Activated naive CD4-positive, alpha-beta T cell (primary cell): Measurements from ENCODE around the gene FAM120A.

Source experiments
- DNase-seq, 4 experiments: peaks; one replicate each; lab custom pipeline; 2025; lab: John Stamatoyannopoulos, UW

FAM120A gene

DNA sequence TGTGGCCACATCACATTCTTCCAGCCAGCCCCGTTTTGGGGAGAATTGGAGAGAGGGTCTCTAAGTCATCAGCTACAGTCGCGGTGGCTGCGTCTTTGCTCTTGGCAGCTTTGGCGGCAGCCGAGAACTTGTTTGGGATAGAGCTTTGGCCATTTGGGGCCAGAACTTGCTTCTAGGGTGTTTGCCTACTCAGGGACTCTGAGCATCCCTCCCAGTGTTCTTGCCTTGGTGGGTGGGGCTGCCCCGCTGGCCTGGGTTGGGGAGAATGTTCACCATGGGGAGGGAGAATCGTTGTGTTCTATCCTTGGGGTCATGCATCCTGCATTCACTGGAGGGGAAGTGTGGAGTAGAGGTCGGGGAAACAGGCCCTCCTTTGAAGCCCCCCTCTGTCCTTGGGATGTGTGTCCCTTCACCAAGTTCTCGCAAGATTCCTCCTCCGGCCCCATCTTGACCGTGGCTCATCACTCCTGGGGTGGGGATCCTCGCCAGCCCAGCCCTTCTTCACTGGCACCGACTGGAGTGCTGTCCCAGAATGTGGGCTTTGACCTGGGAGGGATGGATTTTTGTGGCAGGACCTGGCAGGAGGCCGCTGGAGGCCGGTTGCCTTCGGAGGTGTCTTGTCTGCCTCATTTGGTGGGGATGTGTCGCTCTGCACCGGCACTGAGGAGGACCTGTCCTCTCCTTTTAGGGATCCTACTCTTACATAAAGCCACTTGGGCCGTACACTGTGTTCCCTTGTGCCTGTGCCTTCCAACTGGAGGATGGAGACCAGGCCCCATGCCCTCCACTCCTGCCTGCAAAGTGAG, 128.4 kb downstream of the FAM120A start:
- DNase-seq, result no peak

GRCh38 chr9:93580654-93581380, 129.3 kb downstream of the FAM120A start:
- no peak for DNase-seq

- DNase-seq, result no peak
These were observed 130.6 kb downstream of the FAM120A start for GRCh38 chr9:93582115-93582514.

GRCh38 chr9:93582550-93582949, 131.1 kb downstream of the FAM120A start:
- no peak for DNase-seq

GRCh38 chr9:93585259-93585658, 133.8 kb downstream of the FAM120A start:
- DNase-seq, result no peak

- no peak for DNase-seq
These were observed 134.2 kb downstream of the FAM120A start for GRCh38 chr9:93585695-93586094.

- no peak for DNase-seq
These were observed 135.0 kb downstream of the FAM120A start for GRCh38 chr9:93586290-93587057.

DNA sequence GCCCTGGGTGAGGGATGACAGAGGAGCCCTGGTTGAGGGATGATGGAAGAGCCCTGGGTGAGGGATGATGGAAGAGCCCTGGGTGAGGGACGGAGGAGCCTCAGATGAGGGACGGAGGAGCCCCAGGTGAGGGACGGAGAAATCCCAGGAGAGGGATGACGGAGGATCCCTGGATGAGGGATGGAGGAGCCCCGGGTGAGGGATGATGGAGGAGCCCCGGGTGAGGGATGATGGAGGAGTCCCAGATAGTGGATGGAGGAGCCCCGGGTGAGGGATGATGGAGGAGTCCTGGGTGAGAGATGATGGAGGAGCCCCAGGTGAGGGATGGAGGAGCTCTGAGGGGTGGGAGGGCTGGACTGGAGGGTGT, 135.8 kb downstream of the FAM120A start:
- no peak for DNase-seq

DNA sequence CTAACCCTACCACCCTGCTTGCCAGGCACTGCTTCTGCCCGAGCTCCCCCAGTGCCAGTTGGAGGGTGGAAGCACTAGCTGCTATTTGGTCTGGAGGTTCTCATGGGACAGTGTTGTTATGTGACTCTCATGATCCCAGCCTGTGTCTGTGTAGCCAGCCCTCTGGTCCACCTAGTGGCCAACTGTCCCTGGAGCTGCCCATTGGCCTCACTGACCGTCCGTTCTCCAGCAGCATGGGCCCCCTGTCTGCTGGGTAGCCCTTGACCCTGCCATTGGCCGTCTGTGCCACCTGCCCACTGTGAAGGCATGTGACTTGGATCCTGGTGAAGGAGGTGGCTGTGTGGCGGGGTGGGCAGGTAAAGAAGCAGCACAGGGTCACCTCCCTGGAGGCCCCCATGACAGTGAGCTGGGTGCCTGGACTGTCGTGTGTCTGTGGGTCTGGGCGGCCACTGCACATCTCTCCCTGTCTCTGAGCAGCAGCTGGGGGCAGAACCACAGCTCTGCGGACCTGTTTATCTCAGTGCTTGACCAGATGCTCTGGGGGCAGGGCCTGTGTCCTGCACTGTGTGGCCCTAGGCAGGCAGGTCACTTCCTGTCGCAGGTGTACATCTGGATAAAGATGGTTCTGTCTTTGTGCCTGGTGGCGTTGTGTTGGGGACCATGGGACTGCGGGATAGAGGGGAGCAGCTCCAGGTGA, 136.3 kb downstream of the FAM120A start:
- DNase-seq, result no peak

DNA sequence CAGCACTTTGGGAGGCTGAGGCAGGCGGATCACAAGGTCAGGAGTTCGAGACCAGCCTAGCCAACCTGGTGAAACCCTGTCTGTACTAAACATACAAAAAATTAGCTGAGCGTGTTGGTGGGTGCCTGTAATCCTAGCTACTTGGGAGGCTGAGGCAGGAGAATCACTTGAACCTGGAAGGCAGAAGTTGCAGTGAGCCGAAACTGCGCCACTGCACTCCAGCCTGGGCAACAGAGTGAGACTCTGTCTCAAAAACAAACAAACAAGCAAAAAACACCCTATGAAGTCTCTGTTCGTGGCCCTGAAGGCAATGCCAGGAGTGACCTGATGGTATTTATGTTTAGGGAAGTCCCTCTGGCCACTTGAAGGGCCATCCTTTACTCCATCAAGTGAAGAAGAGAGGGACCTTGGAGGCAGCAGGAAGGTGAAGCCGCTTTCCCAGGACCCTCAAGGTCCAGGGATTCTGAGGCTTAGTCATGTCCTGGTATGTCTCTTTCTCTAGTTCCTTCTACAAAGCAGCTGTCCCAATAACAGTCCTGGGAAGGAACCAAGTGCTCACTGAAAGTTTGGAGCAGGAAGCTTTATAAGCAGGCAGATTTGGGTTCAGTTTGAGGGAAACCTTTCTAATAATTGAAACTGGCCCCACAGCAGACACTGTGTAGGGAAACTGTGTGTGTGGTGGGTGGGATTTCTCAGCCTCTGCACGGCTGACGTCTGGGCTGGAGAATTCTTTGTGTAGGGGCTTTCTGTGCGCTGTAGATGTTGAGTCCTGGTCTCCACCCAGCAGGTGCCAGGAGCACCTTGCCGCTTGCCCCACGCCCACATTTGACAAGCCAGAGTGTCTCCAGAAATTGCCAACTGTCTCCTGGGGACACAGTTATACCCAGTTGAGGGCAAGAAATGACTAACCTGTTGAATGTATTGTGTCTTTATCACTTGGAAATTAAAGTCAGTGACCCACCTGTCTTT, 137.4 kb downstream of the FAM120A start:
- no peak for DNase-seq

DNA sequence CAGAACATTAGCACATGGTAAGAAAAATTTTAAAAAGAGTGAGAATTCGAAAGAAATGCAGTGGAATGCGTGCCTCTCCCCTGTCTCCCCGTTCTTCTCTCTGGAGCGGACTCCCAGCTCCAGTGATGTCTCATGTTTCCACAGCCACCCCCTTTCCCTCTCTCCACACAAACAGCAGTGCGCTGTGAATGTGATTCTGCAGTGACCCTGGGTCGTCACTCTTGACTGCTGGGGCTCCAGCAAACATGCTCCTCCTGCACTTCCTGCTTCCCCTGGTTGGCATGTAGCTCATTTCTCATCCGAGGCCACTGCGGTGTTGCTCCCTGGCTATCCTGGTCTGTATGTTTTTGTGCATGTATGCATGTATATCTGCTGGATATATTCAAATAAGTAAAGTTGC, 138.2 kb downstream of the FAM120A start:
- no peak for DNase-seq

DNA sequence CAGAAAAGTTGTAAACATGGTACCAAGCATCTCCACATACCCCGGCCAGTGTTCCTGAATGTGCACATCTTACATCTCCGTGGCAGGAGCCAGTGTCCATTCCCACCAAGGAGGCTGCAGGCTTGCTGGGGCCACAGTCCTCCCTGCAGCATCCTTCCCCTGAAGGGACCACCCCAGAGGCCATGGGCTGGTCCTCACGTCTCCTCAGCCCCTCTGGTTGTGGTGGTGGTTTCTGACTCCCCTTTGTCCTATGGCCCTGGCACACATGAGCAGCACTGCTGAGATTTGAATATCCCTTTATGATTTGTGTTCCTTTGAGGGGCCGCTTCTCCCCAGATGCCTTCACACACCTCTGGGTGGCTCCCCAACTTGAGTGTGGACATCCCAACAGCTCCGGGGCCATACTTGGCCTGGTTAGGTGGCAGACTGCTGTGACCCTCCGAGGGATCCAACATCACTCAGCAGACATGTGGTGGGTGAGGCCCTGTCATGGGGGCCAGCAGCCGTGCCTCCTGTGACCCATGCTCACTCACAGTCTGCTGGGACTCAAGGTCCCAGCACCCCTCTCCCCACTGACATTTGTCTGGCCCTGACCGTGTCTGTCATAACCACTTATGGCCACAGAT, 139.2 kb downstream of the FAM120A start:
- DNase-seq, result no peak

DNA sequence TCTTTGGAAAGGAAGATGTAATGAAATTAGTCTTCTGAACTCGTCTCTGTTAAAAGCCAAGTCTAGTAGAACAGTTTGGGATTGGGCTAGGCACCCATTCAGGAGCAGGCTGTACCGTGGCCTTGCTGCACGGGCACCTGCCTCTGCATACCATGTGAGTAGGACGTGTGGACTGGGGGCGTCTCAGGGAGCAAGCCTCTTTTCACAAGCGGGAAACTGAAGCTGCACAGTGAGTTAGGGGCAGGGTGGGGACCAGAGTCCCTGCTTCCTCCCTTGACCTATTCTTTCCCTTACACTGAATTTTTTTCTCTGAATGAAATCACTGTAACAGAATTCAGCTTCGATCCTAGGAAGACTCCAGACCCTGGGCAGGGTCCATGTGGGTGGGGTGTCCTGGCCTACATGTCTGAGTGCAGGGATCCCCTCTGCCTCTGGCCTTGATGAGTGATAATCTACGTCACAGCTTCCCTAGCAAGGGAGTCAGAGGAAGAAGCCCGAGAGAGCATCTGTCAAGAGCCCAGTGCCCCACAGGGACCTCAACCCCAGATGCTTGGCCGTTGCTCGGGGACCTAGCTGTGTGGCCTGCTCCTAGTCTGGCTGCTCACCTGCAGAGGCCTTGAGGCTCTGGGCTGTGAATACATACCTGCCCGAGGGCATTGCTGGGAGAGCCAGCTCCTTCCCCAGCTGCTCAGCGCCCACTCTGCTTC, 140.0 kb downstream of the FAM120A start:
- no peak for DNase-seq

DNA sequence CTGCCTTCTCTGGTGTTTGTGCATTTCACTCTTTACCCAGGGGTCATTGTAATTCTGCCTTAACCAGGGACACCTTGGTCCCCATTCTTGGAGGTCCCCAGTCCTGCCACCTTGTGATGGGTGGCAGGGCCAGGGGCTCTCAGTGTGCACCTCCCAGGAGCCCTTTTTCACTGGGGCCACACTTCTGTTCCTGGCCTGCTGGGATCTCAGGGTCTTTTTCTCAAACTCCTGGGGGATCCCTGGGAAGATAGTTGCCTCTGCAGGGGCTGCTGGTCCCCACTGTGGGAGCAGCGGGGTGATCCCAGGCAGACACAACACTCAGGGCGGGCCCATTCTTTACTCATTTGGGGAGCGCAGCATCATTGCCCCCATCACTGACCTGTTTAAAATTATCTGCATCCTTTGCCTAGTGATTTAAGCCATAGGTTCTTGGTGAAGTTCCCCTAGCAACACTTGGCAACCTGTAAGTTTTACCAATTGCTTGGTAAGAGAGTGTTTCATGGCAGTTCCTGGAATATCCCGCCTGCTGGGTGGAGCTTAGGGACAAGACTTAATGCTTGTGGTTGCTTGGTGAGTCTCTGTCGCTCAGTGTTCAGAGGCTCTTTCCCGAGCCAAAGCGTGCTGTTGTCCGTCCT, 140.6 kb downstream of the FAM120A start:
- DNase-seq, result no peak

DNA sequence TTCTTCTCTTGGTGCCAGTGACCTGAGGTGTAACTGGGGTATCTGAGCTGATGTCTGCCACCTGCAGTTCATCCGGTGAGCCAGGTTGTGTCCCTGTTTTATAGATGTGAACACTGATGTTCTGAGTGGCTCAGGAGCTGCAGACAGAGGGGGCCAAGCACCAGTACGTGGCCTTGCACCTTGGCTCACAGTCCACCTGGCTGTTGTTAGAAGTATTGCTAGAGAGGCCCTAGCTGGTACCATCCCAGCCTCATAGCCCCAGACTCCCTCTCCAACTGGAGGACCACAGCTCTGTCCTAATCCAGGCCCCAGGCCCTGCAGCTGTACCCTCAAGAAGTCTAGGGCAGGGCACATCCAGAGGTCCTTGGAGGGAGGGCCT, 141.1 kb downstream of the FAM120A start:
- DNase-seq, result no peak

- DNase-seq, result no peak
These were observed 141.7 kb downstream of the FAM120A start for GRCh38 chr9:93593144-93593658.

GRCh38 chr9:93594041-93594756, 142.7 kb downstream of the FAM120A start:
- no peak for DNase-seq

- no peak for DNase-seq
These were observed 144.0 kb downstream of the FAM120A start for GRCh38 chr9:93595461-93595860.
